ENCODE data around the gene FILIP1L. TPM values are rescaled to one million over a fixed set of nuclear protein-coding genes. Genes with fewer than 3 reads are reported as not detected.

The FILIP1L gene
- total RNA-seq, 4 donors from 2014 or later, result 26.7 to 46.3 (median 30.8) TPM

DNA sequence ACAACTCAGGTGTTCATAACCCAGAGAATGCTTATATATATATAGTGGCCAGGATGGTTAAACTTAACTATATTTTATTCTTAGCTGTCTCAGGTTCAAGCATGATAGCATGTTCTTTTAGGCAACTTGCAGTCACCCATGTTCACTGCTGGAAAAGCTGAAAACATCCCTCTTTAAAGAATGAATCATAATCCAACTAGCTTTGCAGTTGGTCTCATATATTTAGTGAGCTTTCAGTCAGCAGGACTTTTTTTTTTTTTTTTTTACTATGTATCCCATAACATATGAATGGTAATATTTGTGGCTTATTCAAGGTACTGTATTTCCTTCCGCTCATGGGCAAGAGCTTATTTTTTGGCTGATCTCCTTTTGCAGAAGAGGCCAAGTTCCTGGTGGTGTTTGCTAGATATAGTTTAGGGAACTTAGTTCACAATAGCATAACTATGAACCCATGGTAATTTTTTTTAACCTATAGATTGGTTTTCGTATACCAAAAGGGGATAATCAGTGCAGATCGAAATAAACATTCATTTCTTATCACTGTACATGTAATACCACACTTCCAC lies 219.1 kb downstream of the FILIP1L start:
- no peak for TF ChIP-seq POLR2A (IDR thresholded peaks at IDR 0.05)
- TF ChIP-seq, protein P1, sequence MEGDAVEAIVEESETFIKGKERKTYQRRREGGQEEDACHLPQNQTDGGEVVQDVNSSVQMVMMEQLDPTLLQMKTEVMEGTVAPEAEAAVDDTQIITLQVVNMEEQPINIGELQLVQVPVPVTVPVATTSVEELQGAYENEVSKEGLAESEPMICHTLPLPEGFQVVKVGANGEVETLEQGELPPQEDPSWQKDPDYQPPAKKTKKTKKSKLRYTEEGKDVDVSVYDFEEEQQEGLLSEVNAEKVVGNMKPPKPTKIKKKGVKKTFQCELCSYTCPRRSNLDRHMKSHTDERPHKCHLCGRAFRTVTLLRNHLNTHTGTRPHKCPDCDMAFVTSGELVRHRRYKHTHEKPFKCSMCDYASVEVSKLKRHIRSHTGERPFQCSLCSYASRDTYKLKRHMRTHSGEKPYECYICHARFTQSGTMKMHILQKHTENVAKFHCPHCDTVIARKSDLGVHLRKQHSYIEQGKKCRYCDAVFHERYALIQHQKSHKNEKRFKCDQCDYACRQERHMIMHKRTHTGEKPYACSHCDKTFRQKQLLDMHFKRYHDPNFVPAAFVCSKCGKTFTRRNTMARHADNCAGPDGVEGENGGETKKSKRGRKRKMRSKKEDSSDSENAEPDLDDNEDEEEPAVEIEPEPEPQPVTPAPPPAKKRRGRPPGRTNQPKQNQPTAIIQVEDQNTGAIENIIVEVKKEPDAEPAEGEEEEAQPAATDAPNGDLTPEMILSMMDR (IDR thresholded peaks at IDR 0.05), result no peak
- no peak for TF ChIP-seq EP300 (IDR thresholded peaks at IDR 0.05)
- DNase-seq (ENCODE audit: low spot score in 2 of 2), result no peak
- Histone ChIP-seq H3K4me3 (no peak overlapping the region), H3K4me1 (peaks cover 0 to 11% (median 0%) of the 10 kb centered on the region in 4 donors), H3K36me3 (no peaks in the 10 kb centered on the region), H3K27me3 (no peaks in the 10 kb centered on the region), H3K27ac (no peak overlapping the region), H3K9me3 (no peaks in the 10 kb centered on the region)
- 90 to 91% methylated on average over 3 of the region's 3 CpGs for WGBS, 2 donors

DNA sequence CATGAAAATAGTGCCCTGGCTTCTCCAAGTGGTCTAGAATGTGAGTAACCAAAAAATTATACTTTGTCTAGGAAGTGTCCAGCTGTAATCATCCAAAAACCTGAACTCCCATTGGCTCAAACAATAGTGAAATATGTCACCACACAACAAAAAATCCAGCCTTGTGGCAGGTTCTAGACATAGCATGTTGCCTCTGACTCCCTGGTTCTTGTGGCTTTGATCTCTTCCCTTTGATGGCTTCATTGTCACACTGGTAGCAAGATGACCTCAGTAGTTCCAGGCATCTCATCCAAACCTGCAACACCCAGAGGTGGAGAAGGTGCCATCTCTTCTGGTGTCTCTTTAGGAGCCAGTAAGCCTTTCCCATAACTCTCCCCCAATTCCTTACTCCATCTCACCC lies 222.0 kb downstream of the FILIP1L start:
- Histone ChIP-seq H3K4me1 (peaks cover 0 to 7% (median 0%) of the 10 kb centered on the region in 4 donors), H3K27ac (no peak overlapping the region), H3K36me3 (no peaks in the 10 kb centered on the region), H3K27me3 (no peaks in the 10 kb centered on the region), H3K9me3 (peaks cover 0 to 6% (median 0%) of the 10 kb centered on the region in 4 donors), H3K4me3 (no peak overlapping the region)
- TF ChIP-seq POLR2A (IDR thresholded peaks at IDR 0.05) (no peak), EP300 (IDR thresholded peaks at IDR 0.05) (no peak)
- TF ChIP-seq, protein P1 (IDR thresholded peaks at IDR 0.05), result no peak
- no peak for DNase-seq (ENCODE audit: low spot score in 2 of 2)

DNA sequence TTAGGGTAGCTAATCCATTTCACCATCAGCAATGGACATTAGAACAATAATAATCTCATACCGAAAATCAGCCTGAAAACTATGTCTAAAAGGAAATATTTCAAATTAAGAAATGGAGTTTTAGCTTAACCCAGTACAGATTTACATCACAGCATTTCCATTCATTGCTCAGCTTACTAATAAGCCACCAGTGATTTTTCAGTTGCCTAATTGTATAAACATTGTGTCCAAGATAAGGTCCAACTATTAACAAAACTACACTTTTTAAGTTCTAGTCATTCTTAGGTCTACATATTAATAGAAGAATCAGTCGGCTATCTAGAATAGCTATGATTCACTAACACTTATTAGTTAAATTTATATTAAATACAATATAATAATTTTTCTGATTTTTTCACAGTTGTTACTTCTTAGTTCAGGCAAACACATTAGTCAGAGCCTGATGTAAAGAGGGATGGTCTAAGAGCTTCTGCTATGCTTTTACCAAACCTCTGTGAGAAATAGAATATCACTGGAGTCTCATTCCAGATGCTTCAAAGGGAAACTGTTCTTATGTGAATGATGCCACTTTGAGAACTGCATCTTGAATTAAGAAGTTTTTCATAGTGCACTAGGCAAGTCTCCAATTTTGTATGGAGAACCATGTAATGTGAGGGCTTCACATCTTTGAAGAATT lies 222.6 kb downstream of the FILIP1L start:
- Histone ChIP-seq H3K4me1 (peaks cover 0 to 7% (median 0%) of the 10 kb centered on the region in 4 donors), H3K9me3 (peaks cover 0 to 6% (median 0%) of the 10 kb centered on the region in 4 donors), H3K27ac (no peak overlapping the region), H3K4me3 (no peak overlapping the region), H3K36me3 (no peaks in the 10 kb centered on the region), H3K27me3 (no peaks in the 10 kb centered on the region)
- DNase-seq (ENCODE audit: low spot score in 2 of 2), result no peak
- no peak for TF ChIP-seq POLR2A (IDR thresholded peaks at IDR 0.05)
- TF ChIP-seq, protein P1 (IDR thresholded peaks at IDR 0.05), result no peak
- no peak for TF ChIP-seq EP300 (IDR thresholded peaks at IDR 0.05)
- 88 to 90% methylated on average over 2 of the region's 2 CpGs for WGBS, 2 donors

DNA sequence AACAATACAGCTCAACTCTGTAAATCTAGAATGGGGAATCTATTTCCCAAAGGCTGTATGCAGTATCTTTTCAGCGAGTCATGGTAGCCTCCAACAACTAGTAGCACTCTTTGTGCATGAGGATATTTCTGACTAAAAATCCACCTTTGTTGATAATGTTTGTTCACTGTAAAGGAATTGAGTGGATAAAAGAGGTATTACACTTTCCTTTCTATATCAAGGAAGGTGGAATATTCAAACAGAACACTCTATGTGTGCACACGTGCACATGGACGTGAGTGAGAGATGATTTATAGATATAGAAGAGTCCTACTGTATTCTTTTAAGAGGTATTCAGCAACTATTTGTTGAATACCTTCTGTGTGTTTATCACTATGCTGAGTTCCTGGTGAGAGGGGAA lies 228.4 kb downstream of the FILIP1L start:
- 93 to 97% methylated on average over 3 of the region's 3 CpGs for WGBS, 2 donors
- no peak overlapping the region for H3K27ac ChIP-seq
- no peak overlapping the region for H3K4me3 ChIP-seq

DNA sequence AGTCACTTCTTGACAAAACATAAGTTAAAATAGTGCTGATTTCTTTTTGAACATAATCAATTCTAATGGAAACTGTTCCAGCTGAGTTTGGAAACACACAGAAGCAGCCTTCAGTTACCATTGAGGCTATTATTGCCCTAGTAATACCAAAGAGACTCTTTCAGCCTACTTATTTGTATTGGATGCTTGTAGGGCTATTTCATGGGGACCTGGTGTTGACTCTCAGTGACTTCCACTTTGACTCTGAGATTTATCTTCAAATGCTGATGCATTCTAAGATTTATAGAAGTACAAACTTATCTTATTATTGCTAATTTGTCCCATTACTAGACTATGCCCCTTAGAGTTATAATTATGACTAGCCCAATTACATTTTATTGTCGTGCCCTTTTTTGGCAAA lies 229.2 kb downstream of the FILIP1L start:
- no peak overlapping the region for H3K27ac ChIP-seq
- peaks cover 0 to 5% (median 0%) of the 10 kb centered on the region in 4 donors for H3K9me3 ChIP-seq
- peaks cover 0 to 29% (median 0%) of the 10 kb centered on the region in 4 donors for H3K4me1 ChIP-seq
- TF ChIP-seq POLR2A (IDR thresholded peaks at IDR 0.05) (no peak), EP300 (IDR thresholded peaks at IDR 0.05) (no peak)
- TF ChIP-seq, protein P1 (IDR thresholded peaks at IDR 0.05), result no peak
- WGBS, 2 donors, result 98 to 100% methylated on average over 1 of the region's 1 CpG
- no peak for DNase-seq (ENCODE audit: low spot score in 2 of 2)
- no peaks in the 10 kb centered on the region for H3K36me3 ChIP-seq
- no peak overlapping the region for H3K4me3 ChIP-seq
- H3K27me3 ChIP-seq, result no peaks in the 10 kb centered on the region

More for the DNA sequence above, 228.4 kb downstream of the FILIP1L start:
- Histone ChIP-seq H3K27me3 (no peaks in the 10 kb centered on the region), H3K9me3 (peaks cover 0 to 6% (median 0%) of the 10 kb centered on the region in 4 donors), H3K36me3 (no peaks in the 10 kb centered on the region), H3K4me1 (peaks cover 0 to 26% (median 0%) of the 10 kb centered on the region in 4 donors)
- DNase-seq (ENCODE audit: low spot score in 2 of 2), result no peak
- TF ChIP-seq POLR2A (IDR thresholded peaks at IDR 0.05), result no peak
- TF ChIP-seq, protein P1 (IDR thresholded peaks at IDR 0.05), result no peak
- no peak for TF ChIP-seq EP300 (IDR thresholded peaks at IDR 0.05)
